ENCODE measurements around the gene RAB3GAP1.

RAB3GAP1 gene

GRCh38 chr2:135163306-135163705, 111.2 kb downstream of the RAB3GAP1 start (continued):
- no peak for TF ChIP-seq FEZF1 (tag by site-specific recombination; IDR thresholded peaks at IDR 0.05)
- TF ChIP-seq ZNF211 (tag by site-specific recombination; IDR thresholded peaks at IDR 0.05; ENCODE audit: low read depth): no peak
- no peak for TF ChIP-seq ZNF549 (tag by site-specific recombination; IDR thresholded peaks at IDR 0.05)

GRCh38 chr2:135163901-135164300, 111.8 kb downstream of the RAB3GAP1 start:
- ChIA-PET POLR2A (no interaction called here), CTCF (interaction anchor here (0.6 to 0.7 kb wide), 3 partner anchors 9 to 88 kb away, joined by 3 to 4 read pairs (median 3); no protein-coding TSS in a partner anchor)
- no peaks in the 10 kb centered on the region for H3K4me1 ChIP-seq (ENCODE audit: control insufficient read depth, insufficient read depth, low read length)
- TF ChIP-seq ZNF214 (tag by site-specific recombination; IDR thresholded peaks at IDR 0.05; ENCODE audit: borderline replicate concordance): no peak
- TF ChIP-seq ZNF10 (tag by site-specific recombination; IDR thresholded peaks at IDR 0.05): no peak
- no peak for TF ChIP-seq ZNF521 (tag by site-specific recombination; IDR thresholded peaks at IDR 0.05)
- no peak for TF ChIP-seq ZNF37A (tag by site-specific recombination; IDR thresholded peaks at IDR 0.05)
- no peak for TF ChIP-seq ZNF549 (tag by site-specific recombination; IDR thresholded peaks at IDR 0.05)
- TF ChIP-seq ZNF792 (tag by site-specific recombination; IDR thresholded peaks at IDR 0.05): no peak
- no peak for TF ChIP-seq ZNF624 (tag by site-specific recombination; IDR thresholded peaks at IDR 0.05)
- TF ChIP-seq ZSCAN30 (tag by site-specific recombination; IDR thresholded peaks at IDR 0.05): no peak
- no peak for TF ChIP-seq WT1 (tag by site-specific recombination; IDR thresholded peaks at IDR 0.05)
- no peak overlapping the region for H3K4me3 ChIP-seq (ENCODE audit: low read depth, low read length)
- H3K27ac ChIP-seq (ENCODE audit: extremely low read depth, low read depth, low read length): no peak overlapping the region
- H3K36me3 ChIP-seq (ENCODE audit: control insufficient read depth in 2 of 2, insufficient read depth in 1 of 2, low read length in 2 of 2): peaks cover 21 to 68% of the 10 kb centered on the region in 2 experiments
- H3K9me3 ChIP-seq (ENCODE audit: control insufficient read depth, insufficient read depth, low read depth, low read length): no peaks in the 10 kb centered on the region

- Histone ChIP-seq H3K4me1 (ENCODE audit: control insufficient read depth, insufficient read depth, low read length) (no peaks in the 10 kb centered on the region), H3K27ac (ENCODE audit: extremely low read depth, low read depth, low read length) (no peak overlapping the region), H3K36me3 (ENCODE audit: control insufficient read depth in 2 of 2, insufficient read depth in 1 of 2, low read length in 2 of 2) (peaks cover 24 to 68% of the 10 kb centered on the region in 2 experiments), H3K9me3 (ENCODE audit: control insufficient read depth, insufficient read depth, low read depth, low read length) (no peaks in the 10 kb centered on the region), H3K4me3 (ENCODE audit: low read depth, low read length) (no peak overlapping the region)
- POLR2A ChIA-PET: no interaction called here
- TF ChIP-seq ZNF560 (tag by site-specific recombination; IDR thresholded peaks at IDR 0.05; ENCODE audit: borderline replicate concordance): no peak
- no peak for TF ChIP-seq ZNF580 (tag by site-specific recombination; IDR thresholded peaks at IDR 0.05)
- no peak for TF ChIP-seq ZNF48 (tag by site-specific recombination; IDR thresholded peaks at IDR 0.05)
- TF ChIP-seq TRIM28 (IDR thresholded peaks at IDR 0.05; ENCODE audit: borderline replicate concordance, low read length): no peak
- TF ChIP-seq ZNF114 (tag by site-specific recombination; IDR thresholded peaks at IDR 0.05): no peak
- no peak for TF ChIP-seq ZNF132 (tag by site-specific recombination; IDR thresholded peaks at IDR 0.05; ENCODE audit: borderline replicate concordance)
- no peak for TF ChIP-seq ZNF623 (tag by site-specific recombination; IDR thresholded peaks at IDR 0.05)
- no peak for TF ChIP-seq MEIS1 (CRISPR knock-in tag; IDR thresholded peaks at IDR 0.05; ENCODE audit: borderline replicate concordance)
- CTCF ChIA-PET: interaction anchor here (0.6 kb wide), 2 partner anchors 9 to 33 kb away, joined by 3 to 4 read pairs; no protein-coding TSS in a partner anchor
Measured at GRCh38 chr2:135164431-135164830, 112.3 kb downstream of the RAB3GAP1 start.

- no peaks in the 10 kb centered on the region for H3K9me3 ChIP-seq (ENCODE audit: control insufficient read depth, insufficient read depth, low read depth, low read length)
- no peaks in the 10 kb centered on the region for H3K4me1 ChIP-seq (ENCODE audit: control insufficient read depth, insufficient read depth, low read length)
- ChIA-PET POLR2A (interaction anchor here (0.6 to 1.1 kb wide), 2 partner anchors 15 to 115 kb away, joined by 3 to 4 read pairs; partner anchors contain the start of gene RAB3GAP1), CTCF (interaction anchor here (0.6 kb wide), 2 partner anchors 36 to 155 kb away, joined by 3 read pairs; no protein-coding TSS in a partner anchor)
- peaks cover 31 to 84% of the 10 kb centered on the region in 2 experiments for H3K36me3 ChIP-seq (ENCODE audit: control insufficient read depth in 2 of 2, insufficient read depth in 1 of 2, low read length in 2 of 2)
- TF ChIP-seq SCRT2 (tag by site-specific recombination; IDR thresholded peaks at IDR 0.05) (peak; percentile 80), ZIC2 (tag by site-specific recombination; IDR thresholded peaks at IDR 0.05) (no peak), SCRT1 (tag by site-specific recombination; IDR thresholded peaks at IDR 0.05; ENCODE audit: borderline replicate concordance) (peak; percentile 51; the same call in 1 of the 2 replicates)
- no peak overlapping the region for H3K27ac ChIP-seq (ENCODE audit: extremely low read depth, low read depth, low read length)
- H3K4me3 ChIP-seq (ENCODE audit: low read depth, low read length): no peak overlapping the region
Measured at GRCh38 chr2:135167273-135167672, 115.2 kb downstream of the RAB3GAP1 start.

Data from HEK293 (cell line).